WTC11 (cell line): ENCODE data around the gene FBXO42. TPM values are rescaled to one million over a fixed set of nuclear protein-coding genes. Genes with fewer than 3 reads are reported as not detected.
A peak's percentile ranks its signal among the peaks of the same experiment; 100 is the strongest.

ENCODE experiments used
- ETV6 ChIP-seq: sonication (generic); formaldehyde crosslinking; IDR thresholded peaks from 2 replicates; pipeline ENCODE4 v1.8.1; 2022; ENCODE audit warnings: mild to moderate bottlenecking, missing genetic modification reagents
- JAZF1 ChIP-seq: fragments of 250-450 bp; sonication (Bioruptor Pico); IDR thresholded peaks from 2 replicates; pipeline ENCODE4 v1.9.0; 2021; ENCODE audit warnings: moderate library complexity, mild to moderate bottlenecking, inconsistent platforms
- NFATC4 ChIP-seq: fragments of 250-450 bp; sonication (Bioruptor Pico); IDR thresholded peaks from 2 replicates; pipeline ENCODE4 v1.9.0; 2021; ENCODE audit warnings: mild to moderate bottlenecking
- NFYB ChIP-seq: sonication (generic); formaldehyde crosslinking; conservative IDR thresholded peaks from 2 replicates; pipeline ENCODE4 v1.8.0; 2022; ENCODE audit warnings: low read depth, missing genetic modification reagents
- RELA ChIP-seq: sonication (generic); formaldehyde crosslinking; IDR thresholded peaks from 2 replicates; pipeline ENCODE4 v1.8.1; 2022; ENCODE audit warnings: missing genetic modification reagents, mild to moderate bottlenecking, borderline replicate concordance
- TCF7 ChIP-seq: sonication (generic); formaldehyde crosslinking; IDR thresholded peaks from 2 replicates; pipeline ENCODE4 v1.8.0; 2022; ENCODE audit warnings: mild to moderate bottlenecking, low read depth, missing genetic modification reagents, moderate library complexity
- TEAD1 ChIP-seq: sonication (generic); formaldehyde crosslinking; IDR thresholded peaks from 2 replicates; pipeline ENCODE4 v1.8.0; 2022; ENCODE audit warnings: mild to moderate bottlenecking, missing genetic modification reagents
- TEAD4 ChIP-seq: sonication (generic); formaldehyde crosslinking; IDR thresholded peaks from 2 replicates; pipeline ENCODE4 v1.8.0; 2022; ENCODE audit warnings: mild to moderate bottlenecking, missing genetic modification reagents
- total RNA-seq: library from RNA; stranded (reverse); gene quantifications from 3 replicates; pipeline ENCODE4 v1.2.3, GENCODE V29; 2021
- TF ChIP-seq, protein P1 (sequence below): sonication (generic); formaldehyde crosslinking; IDR thresholded peaks from 2 replicates; pipeline ENCODE4 v1.8.1; 2022; ENCODE audit warnings: mild to moderate bottlenecking, moderate library complexity, missing genetic modification reagents
- TF ChIP-seq, protein P2 (sequence below): sonication (generic); formaldehyde crosslinking; IDR thresholded peaks from 2 replicates; pipeline ENCODE4 v1.8.0; 2022; ENCODE audit warnings: mild to moderate bottlenecking, missing genetic modification reagents
- TF ChIP-seq, protein P3 (sequence below): fragments of 250-450 bp; sonication (Bioruptor Pico); IDR thresholded peaks from 2 replicates; pipeline ENCODE4 v1.9.0; 2021; ENCODE audit warnings: mild to moderate bottlenecking
- TF ChIP-seq, protein P4 (sequence below): sonication (generic); formaldehyde crosslinking; IDR thresholded peaks from 2 replicates; pipeline ENCODE4 v1.8.0; 2022; ENCODE audit warnings: mild to moderate bottlenecking, missing genetic modification reagents
- TF ChIP-seq, protein P5 (sequence below): sonication (generic); formaldehyde crosslinking; IDR thresholded peaks from 2 replicates; pipeline ENCODE4 v1.8.0; 2022; ENCODE audit warnings: mild to moderate bottlenecking, missing genetic modification reagents
- TF ChIP-seq, protein P6 (sequence below): sonication (generic); formaldehyde crosslinking; IDR thresholded peaks from 2 replicates; pipeline ENCODE4 v1.8.0; 2022; ENCODE audit warnings: missing genetic modification reagents
- TF ChIP-seq, protein P7 (sequence below): sonication (generic); formaldehyde crosslinking; conservative IDR thresholded peaks from 2 replicates; pipeline ENCODE4 v1.8.1; 2022; ENCODE audit warnings: mild to moderate bottlenecking, missing genetic modification reagents
- TF ChIP-seq, protein P8 (sequence below): sonication (generic); formaldehyde crosslinking; IDR thresholded peaks from 2 replicates; pipeline ENCODE4 v1.8.1; 2023; ENCODE audit warnings: mild to moderate bottlenecking, missing genetic modification reagents
- TF ChIP-seq, protein P9 (sequence below): fragments of 250-450 bp; sonication (Bioruptor Pico); IDR thresholded peaks from 2 replicates; pipeline ENCODE4 v1.9.0; 2021; ENCODE audit warnings: moderate library complexity, mild to moderate bottlenecking, inconsistent platforms, borderline replicate concordance
- TF ChIP-seq, protein P10 (sequence below): sonication (generic); formaldehyde crosslinking; IDR thresholded peaks from 2 replicates; pipeline ENCODE4 v1.8.1; 2023; ENCODE audit warnings: mild to moderate bottlenecking, missing genetic modification reagents, moderate library complexity

The FBXO42 gene
- total RNA-seq, 1 experiment from 2014 or later: 17.5 TPM

DNA sequence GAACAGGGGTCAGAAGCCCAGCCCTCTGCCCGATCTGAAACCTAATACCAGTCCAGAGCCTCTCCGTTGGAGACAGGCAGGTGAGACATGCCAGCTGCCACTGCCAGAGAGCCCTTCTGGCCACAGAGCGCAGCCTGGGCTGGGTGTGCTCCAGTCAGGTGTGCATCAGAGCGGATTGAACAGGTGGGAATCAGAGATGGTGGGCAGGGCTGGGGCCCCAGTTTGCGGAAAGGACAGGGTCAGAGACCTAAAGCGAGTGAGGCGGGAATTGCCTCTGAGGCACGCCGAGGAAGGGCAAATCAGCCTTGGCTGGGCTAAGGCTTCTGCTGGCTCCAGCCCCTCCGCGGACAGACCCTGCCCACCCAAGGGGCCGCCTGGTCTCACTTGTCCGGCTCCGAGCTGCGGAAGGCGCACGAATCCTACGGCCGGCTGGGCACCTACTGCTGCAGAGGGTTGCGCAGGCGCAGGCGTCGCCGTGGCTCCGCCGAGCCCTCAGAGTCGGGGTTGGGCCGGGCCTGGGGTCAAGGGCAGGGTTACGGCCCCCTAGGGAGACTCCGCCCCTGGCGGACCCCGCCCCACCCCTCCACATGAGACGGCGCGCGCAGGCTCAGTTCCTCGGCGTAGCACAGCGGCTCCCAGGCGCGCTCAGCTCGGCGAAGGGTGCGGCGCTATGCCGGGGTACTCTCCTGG is 125.6 kb downstream of the FBXO42 start (continued):
- TF ChIP-seq, protein P1, sequence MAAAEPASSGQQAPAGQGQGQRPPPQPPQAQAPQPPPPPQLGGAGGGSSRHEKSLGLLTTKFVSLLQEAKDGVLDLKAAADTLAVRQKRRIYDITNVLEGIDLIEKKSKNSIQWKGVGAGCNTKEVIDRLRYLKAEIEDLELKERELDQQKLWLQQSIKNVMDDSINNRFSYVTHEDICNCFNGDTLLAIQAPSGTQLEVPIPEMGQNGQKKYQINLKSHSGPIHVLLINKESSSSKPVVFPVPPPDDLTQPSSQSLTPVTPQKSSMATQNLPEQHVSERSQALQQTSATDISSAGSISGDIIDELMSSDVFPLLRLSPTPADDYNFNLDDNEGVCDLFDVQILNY (CRISPR knock-in tag): peak; percentile 38; the same call in 1 of the 2 replicates
- TF ChIP-seq, protein P2, sequence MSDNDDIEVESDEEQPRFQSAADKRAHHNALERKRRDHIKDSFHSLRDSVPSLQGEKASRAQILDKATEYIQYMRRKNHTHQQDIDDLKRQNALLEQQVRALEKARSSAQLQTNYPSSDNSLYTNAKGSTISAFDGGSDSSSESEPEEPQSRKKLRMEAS (CRISPR knock-in tag): peak; percentile 55; the same call in 1 of the 2 replicates
- TF ChIP-seq ETV6: peak; percentile 62; the same call in 1 of the 2 replicates
- no peak for TF ChIP-seq RELA (CRISPR knock-in tag)
- TF ChIP-seq, protein P3, sequence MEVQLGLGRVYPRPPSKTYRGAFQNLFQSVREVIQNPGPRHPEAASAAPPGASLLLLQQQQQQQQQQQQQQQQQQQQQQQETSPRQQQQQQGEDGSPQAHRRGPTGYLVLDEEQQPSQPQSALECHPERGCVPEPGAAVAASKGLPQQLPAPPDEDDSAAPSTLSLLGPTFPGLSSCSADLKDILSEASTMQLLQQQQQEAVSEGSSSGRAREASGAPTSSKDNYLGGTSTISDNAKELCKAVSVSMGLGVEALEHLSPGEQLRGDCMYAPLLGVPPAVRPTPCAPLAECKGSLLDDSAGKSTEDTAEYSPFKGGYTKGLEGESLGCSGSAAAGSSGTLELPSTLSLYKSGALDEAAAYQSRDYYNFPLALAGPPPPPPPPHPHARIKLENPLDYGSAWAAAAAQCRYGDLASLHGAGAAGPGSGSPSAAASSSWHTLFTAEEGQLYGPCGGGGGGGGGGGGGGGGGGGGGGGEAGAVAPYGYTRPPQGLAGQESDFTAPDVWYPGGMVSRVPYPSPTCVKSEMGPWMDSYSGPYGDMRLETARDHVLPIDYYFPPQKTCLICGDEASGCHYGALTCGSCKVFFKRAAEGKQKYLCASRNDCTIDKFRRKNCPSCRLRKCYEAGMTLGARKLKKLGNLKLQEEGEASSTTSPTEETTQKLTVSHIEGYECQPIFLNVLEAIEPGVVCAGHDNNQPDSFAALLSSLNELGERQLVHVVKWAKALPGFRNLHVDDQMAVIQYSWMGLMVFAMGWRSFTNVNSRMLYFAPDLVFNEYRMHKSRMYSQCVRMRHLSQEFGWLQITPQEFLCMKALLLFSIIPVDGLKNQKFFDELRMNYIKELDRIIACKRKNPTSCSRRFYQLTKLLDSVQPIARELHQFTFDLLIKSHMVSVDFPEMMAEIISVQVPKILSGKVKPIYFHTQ (CRISPR knock-in tag): no peak
- TF ChIP-seq, protein P4, sequence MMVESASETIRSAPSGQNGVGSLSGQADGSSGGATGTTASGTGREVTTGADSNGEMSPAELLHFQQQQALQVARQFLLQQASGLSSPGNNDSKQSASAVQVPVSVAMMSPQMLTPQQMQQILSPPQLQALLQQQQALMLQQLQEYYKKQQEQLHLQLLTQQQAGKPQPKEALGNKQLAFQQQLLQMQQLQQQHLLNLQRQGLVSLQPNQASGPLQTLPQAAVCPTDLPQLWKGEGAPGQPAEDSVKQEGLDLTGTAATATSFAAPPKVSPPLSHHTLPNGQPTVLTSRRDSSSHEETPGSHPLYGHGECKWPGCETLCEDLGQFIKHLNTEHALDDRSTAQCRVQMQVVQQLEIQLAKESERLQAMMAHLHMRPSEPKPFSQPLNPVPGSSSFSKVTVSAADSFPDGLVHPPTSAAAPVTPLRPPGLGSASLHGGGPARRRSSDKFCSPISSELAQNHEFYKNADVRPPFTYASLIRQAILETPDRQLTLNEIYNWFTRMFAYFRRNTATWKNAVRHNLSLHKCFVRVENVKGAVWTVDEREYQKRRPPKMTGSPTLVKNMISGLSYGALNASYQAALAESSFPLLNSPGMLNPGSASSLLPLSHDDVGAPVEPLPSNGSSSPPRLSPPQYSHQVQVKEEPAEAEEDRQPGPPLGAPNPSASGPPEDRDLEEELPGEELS: no peak
- TF ChIP-seq TCF7 (CRISPR knock-in tag): no peak
- no peak for TF ChIP-seq TEAD1 (CRISPR knock-in tag)
- TF ChIP-seq, protein P5, sequence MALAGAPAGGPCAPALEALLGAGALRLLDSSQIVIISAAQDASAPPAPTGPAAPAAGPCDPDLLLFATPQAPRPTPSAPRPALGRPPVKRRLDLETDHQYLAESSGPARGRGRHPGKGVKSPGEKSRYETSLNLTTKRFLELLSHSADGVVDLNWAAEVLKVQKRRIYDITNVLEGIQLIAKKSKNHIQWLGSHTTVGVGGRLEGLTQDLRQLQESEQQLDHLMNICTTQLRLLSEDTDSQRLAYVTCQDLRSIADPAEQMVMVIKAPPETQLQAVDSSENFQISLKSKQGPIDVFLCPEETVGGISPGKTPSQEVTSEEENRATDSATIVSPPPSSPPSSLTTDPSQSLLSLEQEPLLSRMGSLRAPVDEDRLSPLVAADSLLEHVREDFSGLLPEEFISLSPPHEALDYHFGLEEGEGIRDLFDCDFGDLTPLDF (CRISPR knock-in tag): no peak
- TF ChIP-seq NFYB: no peak
- no peak for TF ChIP-seq JAZF1
- TF ChIP-seq NFATC4: no peak
- TF ChIP-seq, protein P6, sequence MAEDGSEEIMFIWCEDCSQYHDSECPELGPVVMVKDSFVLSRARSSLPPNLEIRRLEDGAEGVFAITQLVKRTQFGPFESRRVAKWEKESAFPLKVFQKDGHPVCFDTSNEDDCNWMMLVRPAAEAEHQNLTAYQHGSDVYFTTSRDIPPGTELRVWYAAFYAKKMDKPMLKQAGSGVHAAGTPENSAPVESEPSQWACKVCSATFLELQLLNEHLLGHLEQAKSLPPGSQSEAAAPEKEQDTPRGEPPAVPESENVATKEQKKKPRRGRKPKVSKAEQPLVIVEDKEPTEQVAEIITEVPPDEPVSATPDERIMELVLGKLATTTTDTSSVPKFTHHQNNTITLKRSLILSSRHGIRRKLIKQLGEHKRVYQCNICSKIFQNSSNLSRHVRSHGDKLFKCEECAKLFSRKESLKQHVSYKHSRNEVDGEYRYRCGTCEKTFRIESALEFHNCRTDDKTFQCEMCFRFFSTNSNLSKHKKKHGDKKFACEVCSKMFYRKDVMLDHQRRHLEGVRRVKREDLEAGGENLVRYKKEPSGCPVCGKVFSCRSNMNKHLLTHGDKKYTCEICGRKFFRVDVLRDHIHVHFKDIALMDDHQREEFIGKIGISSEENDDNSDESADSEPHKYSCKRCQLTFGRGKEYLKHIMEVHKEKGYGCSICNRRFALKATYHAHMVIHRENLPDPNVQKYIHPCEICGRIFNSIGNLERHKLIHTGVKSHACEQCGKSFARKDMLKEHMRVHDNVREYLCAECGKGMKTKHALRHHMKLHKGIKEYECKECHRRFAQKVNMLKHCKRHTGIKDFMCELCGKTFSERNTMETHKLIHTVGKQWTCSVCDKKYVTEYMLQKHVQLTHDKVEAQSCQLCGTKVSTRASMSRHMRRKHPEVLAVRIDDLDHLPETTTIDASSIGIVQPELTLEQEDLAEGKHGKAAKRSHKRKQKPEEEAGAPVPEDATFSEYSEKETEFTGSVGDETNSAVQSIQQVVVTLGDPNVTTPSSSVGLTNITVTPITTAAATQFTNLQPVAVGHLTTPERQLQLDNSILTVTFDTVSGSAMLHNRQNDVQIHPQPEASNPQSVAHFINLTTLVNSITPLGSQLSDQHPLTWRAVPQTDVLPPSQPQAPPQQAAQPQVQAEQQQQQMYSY (CRISPR knock-in tag): no peak
- TF ChIP-seq, protein P7, sequence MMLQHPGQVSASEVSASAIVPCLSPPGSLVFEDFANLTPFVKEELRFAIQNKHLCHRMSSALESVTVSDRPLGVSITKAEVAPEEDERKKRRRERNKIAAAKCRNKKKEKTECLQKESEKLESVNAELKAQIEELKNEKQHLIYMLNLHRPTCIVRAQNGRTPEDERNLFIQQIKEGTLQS: no peak
- TF ChIP-seq, protein P8, sequence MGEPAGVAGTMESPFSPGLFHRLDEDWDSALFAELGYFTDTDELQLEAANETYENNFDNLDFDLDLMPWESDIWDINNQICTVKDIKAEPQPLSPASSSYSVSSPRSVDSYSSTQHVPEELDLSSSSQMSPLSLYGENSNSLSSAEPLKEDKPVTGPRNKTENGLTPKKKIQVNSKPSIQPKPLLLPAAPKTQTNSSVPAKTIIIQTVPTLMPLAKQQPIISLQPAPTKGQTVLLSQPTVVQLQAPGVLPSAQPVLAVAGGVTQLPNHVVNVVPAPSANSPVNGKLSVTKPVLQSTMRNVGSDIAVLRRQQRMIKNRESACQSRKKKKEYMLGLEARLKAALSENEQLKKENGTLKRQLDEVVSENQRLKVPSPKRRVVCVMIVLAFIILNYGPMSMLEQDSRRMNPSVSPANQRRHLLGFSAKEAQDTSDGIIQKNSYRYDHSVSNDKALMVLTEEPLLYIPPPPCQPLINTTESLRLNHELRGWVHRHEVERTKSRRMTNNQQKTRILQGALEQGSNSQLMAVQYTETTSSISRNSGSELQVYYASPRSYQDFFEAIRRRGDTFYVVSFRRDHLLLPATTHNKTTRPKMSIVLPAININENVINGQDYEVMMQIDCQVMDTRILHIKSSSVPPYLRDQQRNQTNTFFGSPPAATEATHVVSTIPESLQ: no peak
- TF ChIP-seq TEAD4 (CRISPR knock-in tag): no peak
- TF ChIP-seq, protein P9, sequence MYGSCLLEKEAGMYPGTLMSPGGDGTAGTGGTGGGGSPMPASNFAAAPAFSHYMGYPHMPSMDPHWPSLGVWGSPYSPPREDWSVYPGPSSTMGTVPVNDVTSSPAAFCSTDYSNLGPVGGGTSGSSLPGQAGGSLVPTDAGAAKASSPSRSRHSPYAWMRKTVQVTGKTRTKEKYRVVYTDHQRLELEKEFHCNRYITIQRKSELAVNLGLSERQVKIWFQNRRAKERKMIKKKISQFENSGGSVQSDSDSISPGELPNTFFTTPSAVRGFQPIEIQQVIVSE (CRISPR knock-in tag): no peak
- TF ChIP-seq, protein P10, sequence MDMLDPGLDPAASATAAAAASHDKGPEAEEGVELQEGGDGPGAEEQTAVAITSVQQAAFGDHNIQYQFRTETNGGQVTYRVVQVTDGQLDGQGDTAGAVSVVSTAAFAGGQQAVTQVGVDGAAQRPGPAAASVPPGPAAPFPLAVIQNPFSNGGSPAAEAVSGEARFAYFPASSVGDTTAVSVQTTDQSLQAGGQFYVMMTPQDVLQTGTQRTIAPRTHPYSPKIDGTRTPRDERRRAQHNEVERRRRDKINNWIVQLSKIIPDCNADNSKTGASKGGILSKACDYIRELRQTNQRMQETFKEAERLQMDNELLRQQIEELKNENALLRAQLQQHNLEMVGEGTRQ (CRISPR knock-in tag): no peak
